Measurements from ENCODE around the gene AFMID. TPM values are rescaled to one million over a fixed set of nuclear protein-coding genes. Genes with fewer than 3 reads are reported as not detected.

The AFMID gene
- total and polyA plus RNA-seq, 2 experiments from 2014 or later = 38.0 to 47.5 TPM

DNA sequence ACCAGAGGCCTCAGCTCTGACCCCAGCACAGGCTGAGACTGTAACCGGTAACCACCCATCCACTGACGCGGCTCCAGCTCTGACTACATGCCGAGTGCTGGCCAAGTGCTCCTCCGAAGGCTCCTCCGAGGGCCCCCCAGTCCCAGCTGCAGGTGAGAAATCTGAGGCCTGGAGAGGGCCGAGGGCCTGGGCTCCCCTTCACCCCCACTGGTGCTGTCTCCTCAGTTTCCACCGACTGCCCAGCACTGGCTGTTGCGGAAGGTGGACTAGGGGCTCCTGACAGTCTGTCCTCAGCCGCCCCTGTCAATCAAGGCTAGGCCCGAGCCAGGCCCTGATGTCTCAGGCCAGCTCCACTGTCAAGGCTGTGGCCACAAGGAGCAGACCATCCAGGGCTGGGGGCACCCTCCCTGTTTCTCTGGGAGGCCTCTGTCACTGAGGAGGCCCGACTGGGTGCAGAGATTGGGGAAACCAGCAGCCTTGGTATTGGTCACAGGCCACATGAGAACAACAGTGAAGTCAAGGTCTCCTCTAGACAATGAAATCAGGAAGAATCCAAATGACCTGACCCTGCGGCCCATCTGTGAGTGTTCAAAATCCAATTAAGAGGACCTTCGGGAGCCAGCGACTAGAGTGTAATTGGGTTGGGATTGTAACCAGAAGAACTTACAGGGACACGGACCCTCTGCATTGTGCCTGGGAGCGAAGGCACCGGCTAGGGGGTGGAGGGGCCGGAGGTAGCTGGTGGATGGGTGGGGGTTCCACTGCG lies 49.4 kb downstream of the AFMID start:
- Mint-ChIP-seq H3K27ac (no peak overlapping the region), H3K4me3 (no peak overlapping the region), H3K4me1 (peaks cover 2% of the 10 kb centered on the region; the same call in 1 of the 3 replicates), H3K36me3 (ENCODE audit: low read depth) (no peaks in the 10 kb centered on the region), H3K9me3 (no peaks in the 10 kb centered on the region), H3K27me3 (ENCODE audit: insufficient read depth, low read depth, poor library complexity) (peaks cover 21% of the 10 kb centered on the region)
- Histone ChIP-seq H4K20me1 (replicated peaks; ENCODE audit: insufficient read depth) (no peaks in the 10 kb centered on the region), H3K27me3 (ENCODE audit: insufficient read depth) (peaks cover 10% of the 10 kb centered on the region), H3K27ac (ENCODE audit: low read depth) (no peak overlapping the region), H3F3A (replicated peaks; ENCODE audit: low read depth) (no peaks in the 10 kb centered on the region), H3K4me2 (no peak overlapping the region), H3K4me3 (no peak overlapping the region), H3K9me2 (ENCODE audit: insufficient read depth) (no peaks in the 10 kb centered on the region), H3K36me3 (ENCODE audit: insufficient read depth) (no peaks in the 10 kb centered on the region), H3K79me2 (replicated peaks; ENCODE audit: insufficient read depth) (no peaks in the 10 kb centered on the region), H3K4me1 (ENCODE audit: insufficient read depth) (no peaks in the 10 kb centered on the region), H2AFZ (no peak overlapping the region)
- TF ChIP-seq ZNF331 (CRISPR knock-in tag; IDR thresholded peaks at IDR 0.05; ENCODE audit: low read depth) (no peak), EZH2 (IDR thresholded peaks at IDR 0.05; ENCODE audit: low read depth, unreplicated experiment) (no peak), CREB1 (CRISPR knock-in tag; IDR thresholded peaks at IDR 0.05; ENCODE audit: low read depth) (no peak), JUNB (IDR thresholded peaks at IDR 0.05; ENCODE audit: unreplicated experiment) (no peak), STAT1 (IDR thresholded peaks at IDR 0.05; ENCODE audit: unreplicated experiment) (no peak), ZNF114 (CRISPR knock-in tag; IDR thresholded peaks at IDR 0.05) (no peak), NANOG (IDR thresholded peaks at IDR 0.05; ENCODE audit: borderline replicate concordance) (no peak), EZH2phosphoT487 (IDR thresholded peaks at IDR 0.05; ENCODE audit: unreplicated experiment) (no peak), POLR2AphosphoS5 (IDR thresholded peaks at IDR 0.05; ENCODE audit: low read depth) (no peak)
- TF ChIP-seq, protein P1, sequence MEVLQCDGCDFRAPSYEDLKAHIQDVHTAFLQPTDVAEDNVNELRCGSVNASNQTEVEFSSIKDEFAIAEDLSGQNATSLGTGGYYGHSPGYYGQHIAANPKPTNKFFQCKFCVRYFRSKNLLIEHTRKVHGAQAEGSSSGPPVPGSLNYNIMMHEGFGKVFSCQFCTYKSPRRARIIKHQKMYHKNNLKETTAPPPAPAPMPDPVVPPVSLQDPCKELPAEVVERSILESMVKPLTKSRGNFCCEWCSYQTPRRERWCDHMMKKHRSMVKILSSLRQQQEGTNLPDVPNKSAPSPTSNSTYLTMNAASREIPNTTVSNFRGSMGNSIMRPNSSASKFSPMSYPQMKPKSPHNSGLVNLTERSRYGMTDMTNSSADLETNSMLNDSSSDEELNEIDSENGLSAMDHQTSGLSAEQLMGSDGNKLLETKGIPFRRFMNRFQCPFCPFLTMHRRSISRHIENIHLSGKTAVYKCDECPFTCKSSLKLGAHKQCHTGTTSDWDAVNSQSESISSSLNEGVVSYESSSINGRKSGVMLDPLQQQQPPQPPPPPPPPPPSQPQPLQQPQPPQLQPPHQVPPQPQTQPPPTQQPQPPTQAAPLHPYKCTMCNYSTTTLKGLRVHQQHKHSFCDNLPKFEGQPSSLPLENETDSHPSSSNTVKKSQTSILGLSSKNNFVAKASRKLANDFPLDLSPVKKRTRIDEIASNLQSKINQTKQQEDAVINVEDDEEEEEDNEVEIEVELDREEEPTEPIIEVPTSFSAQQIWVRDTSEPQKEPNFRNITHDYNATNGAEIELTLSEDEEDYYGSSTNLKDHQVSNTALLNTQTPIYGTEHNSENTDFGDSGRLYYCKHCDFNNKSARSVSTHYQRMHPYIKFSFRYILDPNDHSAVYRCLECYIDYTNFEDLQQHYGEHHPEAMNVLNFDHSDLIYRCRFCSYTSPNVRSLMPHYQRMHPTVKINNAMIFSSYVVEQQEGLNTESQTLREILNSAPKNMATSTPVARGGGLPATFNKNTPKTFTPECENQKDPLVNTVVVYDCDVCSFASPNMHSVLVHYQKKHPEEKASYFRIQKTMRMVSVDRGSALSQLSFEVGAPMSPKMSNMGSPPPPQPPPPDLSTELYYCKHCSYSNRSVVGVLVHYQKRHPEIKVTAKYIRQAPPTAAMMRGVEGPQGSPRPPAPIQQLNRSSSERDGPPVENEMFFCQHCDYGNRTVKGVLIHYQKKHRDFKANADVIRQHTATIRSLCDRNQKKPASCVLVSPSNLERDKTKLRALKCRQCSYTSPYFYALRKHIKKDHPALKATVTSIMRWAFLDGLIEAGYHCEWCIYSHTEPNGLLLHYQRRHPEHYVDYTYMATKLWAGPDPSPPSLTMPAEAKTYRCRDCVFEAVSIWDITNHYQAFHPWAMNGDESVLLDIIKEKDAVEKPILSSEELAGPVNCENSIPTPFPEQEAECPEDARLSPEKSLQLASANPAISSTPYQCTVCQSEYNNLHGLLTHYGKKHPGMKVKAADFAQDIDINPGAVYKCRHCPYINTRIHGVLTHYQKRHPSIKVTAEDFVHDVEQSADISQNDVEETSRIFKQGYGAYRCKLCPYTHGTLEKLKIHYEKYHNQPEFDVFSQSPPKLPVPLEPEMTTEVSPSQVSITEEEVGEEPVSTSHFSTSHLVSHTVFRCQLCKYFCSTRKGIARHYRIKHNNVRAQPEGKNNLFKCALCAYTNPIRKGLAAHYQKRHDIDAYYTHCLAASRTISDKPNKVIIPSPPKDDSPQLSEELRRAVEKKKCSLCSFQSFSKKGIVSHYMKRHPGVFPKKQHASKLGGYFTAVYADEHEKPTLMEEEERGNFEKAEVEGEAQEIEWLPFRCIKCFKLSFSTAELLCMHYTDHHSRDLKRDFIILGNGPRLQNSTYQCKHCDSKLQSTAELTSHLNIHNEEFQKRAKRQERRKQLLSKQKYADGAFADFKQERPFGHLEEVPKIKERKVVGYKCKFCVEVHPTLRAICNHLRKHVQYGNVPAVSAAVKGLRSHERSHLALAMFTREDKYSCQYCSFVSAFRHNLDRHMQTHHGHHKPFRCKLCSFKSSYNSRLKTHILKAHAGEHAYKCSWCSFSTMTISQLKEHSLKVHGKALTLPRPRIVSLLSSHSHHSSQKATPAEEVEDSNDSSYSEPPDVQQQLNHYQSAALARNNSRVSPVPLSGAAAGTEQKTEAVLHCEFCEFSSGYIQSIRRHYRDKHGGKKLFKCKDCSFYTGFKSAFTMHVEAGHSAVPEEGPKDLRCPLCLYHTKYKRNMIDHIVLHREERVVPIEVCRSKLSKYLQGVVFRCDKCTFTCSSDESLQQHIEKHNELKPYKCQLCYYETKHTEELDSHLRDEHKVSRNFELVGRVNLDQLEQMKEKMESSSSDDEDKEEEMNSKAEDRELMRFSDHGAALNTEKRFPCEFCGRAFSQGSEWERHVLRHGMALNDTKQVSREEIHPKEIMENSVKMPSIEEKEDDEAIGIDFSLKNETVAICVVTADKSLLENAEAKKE (CRISPR knock-in tag; IDR thresholded peaks at IDR 0.05) = no peak
- TF ChIP-seq, protein P2, sequence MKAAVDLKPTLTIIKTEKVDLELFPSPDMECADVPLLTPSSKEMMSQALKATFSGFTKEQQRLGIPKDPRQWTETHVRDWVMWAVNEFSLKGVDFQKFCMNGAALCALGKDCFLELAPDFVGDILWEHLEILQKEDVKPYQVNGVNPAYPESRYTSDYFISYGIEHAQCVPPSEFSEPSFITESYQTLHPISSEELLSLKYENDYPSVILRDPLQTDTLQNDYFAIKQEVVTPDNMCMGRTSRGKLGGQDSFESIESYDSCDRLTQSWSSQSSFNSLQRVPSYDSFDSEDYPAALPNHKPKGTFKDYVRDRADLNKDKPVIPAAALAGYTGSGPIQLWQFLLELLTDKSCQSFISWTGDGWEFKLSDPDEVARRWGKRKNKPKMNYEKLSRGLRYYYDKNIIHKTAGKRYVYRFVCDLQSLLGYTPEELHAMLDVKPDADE (IDR thresholded peaks at IDR 0.05) = no peak
- TF ChIP-seq, protein P3, sequence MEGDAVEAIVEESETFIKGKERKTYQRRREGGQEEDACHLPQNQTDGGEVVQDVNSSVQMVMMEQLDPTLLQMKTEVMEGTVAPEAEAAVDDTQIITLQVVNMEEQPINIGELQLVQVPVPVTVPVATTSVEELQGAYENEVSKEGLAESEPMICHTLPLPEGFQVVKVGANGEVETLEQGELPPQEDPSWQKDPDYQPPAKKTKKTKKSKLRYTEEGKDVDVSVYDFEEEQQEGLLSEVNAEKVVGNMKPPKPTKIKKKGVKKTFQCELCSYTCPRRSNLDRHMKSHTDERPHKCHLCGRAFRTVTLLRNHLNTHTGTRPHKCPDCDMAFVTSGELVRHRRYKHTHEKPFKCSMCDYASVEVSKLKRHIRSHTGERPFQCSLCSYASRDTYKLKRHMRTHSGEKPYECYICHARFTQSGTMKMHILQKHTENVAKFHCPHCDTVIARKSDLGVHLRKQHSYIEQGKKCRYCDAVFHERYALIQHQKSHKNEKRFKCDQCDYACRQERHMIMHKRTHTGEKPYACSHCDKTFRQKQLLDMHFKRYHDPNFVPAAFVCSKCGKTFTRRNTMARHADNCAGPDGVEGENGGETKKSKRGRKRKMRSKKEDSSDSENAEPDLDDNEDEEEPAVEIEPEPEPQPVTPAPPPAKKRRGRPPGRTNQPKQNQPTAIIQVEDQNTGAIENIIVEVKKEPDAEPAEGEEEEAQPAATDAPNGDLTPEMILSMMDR (conservative IDR thresholded peaks at IDR 0.05; ENCODE audit: low read depth in 2 of 2) = no peak
- TF ChIP-seq, protein P4, sequence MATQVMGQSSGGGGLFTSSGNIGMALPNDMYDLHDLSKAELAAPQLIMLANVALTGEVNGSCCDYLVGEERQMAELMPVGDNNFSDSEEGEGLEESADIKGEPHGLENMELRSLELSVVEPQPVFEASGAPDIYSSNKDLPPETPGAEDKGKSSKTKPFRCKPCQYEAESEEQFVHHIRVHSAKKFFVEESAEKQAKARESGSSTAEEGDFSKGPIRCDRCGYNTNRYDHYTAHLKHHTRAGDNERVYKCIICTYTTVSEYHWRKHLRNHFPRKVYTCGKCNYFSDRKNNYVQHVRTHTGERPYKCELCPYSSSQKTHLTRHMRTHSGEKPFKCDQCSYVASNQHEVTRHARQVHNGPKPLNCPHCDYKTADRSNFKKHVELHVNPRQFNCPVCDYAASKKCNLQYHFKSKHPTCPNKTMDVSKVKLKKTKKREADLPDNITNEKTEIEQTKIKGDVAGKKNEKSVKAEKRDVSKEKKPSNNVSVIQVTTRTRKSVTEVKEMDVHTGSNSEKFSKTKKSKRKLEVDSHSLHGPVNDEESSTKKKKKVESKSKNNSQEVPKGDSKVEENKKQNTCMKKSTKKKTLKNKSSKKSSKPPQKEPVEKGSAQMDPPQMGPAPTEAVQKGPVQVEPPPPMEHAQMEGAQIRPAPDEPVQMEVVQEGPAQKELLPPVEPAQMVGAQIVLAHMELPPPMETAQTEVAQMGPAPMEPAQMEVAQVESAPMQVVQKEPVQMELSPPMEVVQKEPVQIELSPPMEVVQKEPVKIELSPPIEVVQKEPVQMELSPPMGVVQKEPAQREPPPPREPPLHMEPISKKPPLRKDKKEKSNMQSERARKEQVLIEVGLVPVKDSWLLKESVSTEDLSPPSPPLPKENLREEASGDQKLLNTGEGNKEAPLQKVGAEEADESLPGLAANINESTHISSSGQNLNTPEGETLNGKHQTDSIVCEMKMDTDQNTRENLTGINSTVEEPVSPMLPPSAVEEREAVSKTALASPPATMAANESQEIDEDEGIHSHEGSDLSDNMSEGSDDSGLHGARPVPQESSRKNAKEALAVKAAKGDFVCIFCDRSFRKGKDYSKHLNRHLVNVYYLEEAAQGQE (IDR thresholded peaks at IDR 0.05; ENCODE audit: unreplicated experiment) = no peak
- no peak for ATAC-seq
- no peak for DNase-seq (ENCODE audit: low spot score)
